Fibroblast of skin of scalp (primary cell): ENCODE data around the gene THEMIS.

Experiments
- DNase-seq: peaks from one replicate; pipeline ENCODE4 v3.0.0-alpha.2; 2013

The THEMIS gene

DNA sequence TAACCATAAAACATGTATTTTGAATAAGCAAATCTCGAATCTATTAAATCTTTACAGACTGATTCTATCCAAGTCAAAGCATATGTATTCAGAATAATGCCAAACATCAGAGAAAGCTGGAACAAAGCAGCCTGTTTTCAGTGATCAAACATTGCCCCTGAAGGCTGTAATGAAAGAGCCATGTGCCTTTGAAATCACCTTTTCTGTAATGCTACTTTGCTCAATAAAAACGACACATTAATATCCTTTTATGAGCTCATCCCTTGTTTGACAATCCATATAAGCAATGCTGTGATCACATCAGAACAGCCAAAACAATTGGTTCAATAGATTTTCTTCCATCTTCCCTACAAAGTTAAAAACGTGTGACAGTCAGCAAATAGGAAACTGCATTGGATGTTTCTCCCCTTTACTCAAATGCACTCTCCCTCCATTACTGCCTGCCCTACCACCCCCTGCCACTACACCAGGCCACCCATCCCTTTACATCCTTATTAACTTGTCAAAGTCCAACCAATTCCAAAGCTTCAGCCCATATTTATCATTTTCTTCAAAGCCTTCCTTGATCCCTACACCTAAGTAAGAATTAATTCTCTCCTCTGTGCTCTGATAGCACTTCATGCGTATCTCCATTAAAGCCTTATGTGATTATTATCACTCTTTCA lies 42.0 kb downstream of the THEMIS start:
- no peak for DNase-seq

DNA sequence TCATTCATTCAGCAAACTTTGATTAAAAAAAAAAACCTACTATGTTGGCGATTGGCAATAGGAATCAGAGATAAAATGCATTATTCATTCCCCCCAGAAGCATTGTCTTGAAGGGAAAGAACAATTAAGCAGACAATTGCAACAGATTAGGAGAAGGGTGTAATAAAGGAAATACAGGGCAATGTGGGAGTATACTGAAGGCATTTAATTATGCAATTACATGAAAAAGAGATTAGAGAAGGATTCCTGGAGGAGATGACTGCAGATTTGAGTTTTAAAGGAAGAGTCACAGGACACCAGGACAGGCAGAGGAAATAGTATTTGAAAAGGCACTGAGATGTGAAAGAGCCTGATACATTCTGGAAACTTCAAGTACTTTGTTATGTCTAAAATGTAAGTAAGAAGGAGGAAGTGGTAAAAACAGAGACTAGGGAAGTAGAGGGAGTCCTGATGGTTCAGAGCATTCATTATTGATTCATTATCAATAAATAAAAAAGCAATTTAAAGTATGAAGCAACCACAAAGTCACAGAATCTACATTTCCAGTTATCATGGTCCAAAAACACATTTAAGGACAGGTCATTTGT lies 43.7 kb downstream of the THEMIS start:
- no peak for DNase-seq

DNA sequence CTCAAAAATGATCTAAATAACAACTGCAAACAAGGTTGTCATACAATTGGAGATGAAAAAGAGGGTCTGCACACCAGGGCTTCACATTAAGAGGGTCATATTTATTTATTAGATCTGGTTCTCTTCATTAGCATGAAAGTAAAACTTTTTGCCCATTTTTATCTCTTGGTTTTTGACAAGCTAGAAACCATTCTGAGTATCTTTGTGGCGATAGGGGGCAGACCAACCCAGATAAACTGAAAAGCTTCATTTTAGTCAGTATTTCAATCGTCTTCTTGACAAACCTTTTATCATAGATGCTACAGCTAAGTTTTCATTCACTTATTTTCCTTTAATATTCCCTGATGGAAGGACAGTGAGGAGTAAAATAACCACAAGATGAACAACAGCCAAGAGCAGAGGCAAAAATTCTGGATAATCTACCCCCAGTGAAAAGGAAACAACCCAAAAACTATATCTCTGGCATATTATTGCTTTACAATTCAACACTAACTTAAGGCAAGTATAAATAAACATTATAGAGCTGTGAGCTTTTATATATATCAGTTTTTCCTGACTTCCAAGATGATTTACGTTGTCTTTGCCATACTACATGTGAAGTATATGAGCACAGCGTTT lies 45.2 kb downstream of the THEMIS start:
- DNase-seq, result peak; percentile 30

DNA sequence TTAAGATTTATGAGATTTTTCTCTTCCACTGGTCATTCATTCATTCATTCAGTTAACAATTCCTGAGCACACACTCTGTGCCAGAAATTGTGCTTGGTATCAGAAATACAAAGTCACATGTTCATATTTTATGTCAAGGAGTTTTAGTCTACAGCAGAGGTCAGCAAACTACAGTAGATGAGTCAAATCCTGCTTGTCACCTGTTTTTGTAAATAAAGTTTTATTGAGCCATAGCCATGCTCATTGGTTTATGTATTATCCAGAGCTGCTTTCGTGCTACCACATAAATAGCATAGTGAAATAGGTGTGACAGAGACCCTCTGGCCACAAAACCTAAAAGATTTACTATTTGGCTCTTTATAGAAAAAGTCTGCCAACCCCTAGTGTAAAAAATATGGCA lies 46.8 kb downstream of the THEMIS start:
- no peak for DNase-seq

DNA sequence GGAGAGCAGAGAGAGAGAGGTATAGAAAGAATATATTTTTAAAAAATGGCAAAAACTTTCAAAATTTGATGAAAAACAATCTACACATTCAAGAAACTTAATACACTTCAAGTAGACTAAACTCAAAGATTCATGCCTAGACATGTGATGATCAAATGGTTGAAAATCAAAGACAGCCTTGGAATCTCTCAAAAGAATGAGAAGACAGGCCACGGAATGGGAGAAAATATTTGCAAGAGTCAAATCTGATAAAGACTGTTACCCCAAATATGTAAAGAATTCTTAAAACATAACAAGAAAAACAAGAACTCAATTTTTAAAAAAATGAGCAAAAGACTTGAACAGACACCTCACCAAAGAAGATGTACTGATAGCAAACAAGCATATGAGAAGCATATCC lies 49.7 kb downstream of the THEMIS start:
- DNase-seq, result peak; percentile 91

DNA sequence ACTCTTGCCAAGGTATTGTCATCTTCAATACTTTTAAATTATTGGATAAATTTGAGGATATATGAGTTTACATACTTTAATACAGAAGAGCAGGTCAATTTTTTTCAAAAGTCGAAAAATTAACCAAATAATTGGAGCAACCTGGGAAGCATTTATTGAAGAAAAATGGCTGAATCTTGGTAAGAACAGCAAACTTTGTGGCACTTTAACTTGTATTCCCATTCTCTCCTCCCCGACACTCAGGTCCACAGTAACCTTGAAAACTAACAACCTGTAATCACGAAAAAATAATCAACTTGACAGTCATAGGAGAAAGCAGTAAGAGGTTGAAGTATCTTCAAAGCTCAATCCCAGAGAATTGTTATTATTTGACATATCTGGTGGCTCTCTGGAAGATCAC lies 55.6 kb downstream of the THEMIS start:
- no peak for DNase-seq

DNA sequence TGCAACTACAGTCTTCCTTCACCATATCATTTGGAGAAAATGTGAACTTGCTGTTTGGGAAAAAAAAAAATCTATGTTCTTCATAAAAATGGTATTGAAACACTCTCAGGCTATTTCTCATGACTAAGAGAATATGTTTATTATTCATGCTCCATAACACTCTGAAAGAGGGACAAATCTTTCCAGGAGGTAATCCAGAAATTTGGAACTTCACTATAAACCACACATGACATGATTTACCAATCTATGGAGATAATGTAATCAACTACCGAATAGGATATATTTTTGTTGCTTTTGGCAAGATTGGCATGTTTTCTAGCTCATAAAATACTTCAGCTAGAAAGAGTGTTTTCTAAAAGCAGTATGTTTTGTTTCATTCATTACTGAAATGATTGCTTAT lies 56.3 kb downstream of the THEMIS start:
- peak; percentile 53 for DNase-seq

DNA sequence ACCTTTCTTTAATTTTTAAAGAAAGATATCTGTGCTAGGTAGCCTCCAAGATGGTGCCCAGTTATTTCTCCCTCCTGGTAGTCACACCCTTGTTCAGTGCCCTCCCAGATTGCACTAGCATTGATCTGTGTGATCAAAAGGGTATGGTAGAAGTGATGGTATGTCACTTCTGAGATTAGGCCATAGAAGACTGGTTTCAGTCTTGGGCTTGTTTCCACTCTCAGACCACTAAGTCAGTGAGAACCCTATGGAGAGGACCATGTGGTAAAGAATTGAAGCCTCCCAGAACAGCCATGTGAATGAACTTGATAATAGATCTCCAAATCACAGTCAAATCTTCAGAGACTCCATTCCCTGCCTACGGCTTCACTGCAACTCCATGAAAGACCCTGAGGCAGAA lies 57.3 kb downstream of the THEMIS start:
- no peak for DNase-seq

DNA sequence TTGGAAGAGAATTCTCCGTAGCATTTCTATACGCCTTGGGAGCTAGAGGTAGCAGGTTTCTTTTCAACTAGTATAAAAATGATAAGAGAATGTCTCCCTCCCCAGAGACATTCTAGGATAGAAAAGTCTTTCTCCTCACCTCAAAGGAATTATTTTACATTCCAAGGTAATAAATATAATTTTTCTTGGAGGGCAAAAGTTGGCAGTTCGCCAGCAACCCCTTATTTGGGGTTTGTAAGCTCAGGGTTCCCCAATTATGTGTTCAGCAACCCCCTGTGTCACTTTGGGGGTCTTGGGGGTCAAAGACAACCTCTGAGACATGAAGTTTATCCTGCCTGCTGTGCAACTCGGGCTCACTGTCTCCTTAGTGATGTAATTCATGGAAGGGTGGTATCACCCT lies 58.3 kb downstream of the THEMIS start:
- DNase-seq, result no peak

DNA sequence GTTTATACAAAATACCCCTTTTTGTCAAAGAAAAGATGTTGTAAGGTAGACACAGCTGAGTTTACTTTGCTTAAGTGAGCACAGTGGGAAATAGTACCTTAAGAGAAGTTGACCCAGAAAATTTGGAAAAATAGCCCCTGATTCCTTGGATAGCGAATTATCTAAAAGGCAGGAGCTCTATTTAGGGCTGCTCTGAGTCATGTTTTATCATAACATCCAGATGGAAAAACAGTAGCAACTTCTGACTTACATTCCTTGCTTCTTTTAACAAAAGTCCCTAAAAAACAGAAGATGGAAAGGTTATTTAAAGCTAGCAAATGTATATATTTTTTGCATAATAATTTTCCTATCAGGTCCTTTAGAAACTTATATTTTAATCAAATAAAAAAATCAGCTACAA lies 59.0 kb downstream of the THEMIS start:
- DNase-seq, result peak; percentile 49

DNA sequence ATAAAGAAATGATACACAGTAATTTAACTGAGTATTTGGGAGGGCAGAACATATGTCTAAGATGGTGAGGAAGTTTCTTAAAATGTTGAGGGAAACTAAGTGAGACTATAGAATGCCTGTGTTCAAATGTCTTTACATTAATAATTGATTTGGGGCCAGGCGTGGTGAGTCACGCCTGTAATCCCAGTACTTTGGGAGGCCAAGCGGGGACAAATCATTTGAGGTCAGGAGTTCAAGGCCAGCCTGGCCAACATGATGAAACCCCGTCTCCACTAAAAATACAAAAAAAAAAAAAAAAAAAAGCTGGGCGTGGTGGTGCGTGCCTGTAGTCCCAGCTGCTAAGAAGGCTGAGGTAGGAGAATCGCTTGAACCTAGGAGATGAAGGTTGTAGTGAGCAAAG lies 66.7 kb downstream of the THEMIS start:
- DNase-seq, result no peak

DNA sequence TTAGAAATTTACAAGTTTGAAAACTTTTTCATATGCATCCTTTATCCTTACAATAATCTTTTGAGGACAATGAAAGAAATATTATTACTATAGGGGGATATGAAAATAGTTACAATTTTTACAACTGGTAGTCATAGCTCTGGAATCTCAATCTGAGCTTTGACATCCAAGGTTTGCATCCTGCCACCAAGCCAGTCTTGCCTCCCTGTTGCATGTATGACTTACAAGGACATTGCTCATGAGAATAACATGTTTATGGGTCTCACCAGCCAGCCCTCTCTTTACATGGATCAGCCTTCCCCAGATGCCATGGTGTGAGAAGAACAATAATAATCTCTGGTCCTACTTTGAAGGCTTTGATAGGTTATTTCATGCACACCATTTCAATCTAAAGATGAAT lies 67.5 kb downstream of the THEMIS start:
- DNase-seq, result peak; percentile 74

DNA sequence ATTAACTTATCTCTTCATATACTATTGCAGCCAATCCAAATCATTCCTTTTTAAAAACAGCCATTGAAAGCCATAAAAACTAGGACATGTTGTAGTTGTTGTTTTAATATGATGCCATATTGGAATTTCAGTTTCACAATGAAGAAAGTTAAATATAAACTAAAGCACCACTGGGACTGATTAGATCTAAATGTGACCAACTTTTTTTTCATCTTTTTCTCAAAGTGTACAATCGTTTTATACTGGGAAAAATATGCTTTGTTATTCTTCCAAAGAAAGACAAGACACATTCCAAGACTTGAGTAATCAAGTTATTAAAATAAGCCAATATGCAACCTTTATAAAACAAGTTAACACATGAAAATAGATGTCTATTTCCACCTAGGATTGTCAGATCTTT lies 68.5 kb downstream of the THEMIS start:
- DNase-seq, result peak; percentile 15

DNA sequence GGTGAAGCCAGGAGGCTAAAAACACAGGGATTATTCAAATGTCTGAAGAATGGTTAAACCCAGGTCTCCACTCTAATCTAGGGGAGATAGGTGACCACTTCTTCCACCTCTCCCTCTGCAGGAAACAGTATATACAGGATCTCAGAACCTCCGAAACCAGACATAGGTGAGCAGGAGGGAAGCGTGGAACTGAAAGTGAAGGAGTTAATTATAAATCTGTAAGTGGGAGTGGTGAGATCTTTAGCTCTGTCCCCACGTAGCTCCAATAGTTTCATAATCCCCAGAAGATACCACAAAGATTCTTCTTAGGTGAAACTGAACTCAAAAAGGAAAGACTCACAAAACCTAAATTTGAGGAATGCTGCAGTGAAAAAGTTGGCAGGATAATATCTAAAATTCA lies 76.8 kb downstream of the THEMIS start:
- DNase-seq, result peak; percentile 26

DNA sequence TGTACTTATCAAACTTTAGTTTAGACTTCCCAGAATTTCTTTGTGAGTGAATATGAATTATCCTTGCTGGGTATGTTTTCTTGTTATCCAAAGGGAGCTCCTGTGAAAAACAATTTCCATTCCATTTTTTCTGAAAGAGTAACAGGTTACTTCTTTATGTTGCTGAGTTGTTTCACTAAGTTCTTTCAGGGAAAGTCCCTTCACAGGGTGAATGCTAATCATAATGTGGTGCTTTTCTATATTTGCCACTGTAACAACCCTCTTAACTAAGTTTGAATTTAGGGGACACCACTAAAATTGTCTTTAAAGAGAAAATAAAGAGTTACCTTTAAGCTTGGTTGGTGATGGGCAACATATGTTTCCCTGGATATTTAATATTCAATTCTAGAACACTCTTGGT lies 79.4 kb downstream of the THEMIS start:
- DNase-seq, result no peak

DNA sequence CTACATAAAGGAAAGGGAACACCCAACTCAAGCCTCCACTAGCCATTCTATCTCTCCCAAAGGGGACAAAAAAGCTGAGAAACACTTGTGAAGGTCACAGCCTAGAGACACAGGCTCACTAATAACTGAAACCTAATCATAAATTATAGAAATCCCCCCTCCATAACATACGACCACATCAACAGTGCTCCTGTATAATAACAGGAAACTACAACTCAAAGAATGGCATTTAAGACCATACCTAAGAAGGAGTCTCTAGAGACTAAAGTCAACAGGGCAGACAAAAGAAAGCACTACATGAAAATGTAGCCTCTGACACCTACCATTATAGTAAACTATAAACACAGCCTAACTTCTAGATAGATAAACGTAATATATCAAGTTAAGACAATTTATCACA lies 82.7 kb downstream of the THEMIS start:
- DNase-seq, result no peak

DNA sequence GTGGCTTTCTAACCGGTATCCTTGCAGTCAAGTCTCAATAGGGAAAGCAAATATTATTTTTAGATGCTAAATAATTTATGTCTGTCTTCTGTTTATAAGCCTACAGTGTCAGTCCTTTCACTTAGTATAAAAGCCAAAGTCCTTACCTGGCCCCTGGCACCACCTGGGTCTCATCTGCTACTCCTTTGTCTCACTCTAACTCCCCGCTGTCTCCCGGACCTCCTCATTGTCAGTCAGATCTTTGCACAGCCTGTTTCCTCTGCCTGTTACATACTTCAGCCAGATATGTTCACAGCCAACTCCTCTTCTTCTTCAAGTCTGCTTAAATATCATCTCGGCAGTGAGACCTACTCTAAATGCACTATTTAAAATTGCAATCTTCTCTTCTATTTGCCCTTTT lies 84.2 kb downstream of the THEMIS start:
- DNase-seq, result no peak

DNA sequence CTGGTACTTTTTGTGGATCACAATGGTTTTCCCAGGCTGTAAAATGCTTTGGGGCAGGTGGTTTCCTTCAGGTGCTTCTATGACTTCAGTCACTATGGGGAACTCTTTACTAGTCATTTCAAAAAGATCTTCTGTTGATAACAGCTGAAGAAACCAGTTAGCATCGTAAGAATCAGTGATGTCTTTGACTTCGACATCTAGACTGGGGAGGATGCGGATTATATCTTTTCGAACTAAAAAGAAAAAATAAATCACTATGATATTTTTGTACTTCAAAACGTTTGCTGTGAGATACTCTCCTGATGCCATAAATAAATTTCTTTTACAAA lies 87.2 kb downstream of the THEMIS start:
- no peak for DNase-seq

DNA sequence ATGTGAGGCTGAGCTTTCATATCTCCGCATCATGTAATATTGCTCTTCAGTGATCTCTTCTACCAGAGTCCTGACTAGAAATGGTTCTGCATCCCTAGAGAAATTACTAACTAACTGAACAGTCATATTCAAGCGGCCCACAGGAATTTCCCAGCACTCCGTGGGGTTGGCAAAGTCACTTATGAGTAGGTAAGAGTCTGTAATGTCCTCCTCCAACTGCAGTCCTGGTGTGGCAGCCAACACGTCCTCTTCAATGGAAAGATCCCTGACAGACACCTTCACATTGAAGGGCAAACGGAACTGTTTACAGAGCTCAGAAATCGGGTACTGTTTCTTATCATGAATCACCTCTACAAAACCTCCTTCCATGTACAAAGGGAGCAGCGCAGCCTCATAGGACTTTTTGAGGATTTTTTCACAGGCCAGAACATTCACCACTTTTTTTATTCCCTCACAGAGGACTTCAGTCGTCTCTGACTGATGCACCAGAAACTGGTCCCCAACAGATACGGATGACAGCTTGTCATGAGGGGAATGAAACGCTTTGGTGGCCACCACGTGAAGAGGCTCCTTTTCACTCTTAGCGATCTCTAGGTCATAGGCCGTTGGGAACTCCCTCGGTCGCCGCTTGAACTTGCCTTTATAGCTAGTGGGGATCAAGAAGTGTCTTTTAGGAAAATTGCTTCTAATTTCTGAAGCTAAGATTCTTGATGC lies 87.7 kb downstream of the THEMIS start:
- peak; percentile 5 for DNase-seq

DNA sequence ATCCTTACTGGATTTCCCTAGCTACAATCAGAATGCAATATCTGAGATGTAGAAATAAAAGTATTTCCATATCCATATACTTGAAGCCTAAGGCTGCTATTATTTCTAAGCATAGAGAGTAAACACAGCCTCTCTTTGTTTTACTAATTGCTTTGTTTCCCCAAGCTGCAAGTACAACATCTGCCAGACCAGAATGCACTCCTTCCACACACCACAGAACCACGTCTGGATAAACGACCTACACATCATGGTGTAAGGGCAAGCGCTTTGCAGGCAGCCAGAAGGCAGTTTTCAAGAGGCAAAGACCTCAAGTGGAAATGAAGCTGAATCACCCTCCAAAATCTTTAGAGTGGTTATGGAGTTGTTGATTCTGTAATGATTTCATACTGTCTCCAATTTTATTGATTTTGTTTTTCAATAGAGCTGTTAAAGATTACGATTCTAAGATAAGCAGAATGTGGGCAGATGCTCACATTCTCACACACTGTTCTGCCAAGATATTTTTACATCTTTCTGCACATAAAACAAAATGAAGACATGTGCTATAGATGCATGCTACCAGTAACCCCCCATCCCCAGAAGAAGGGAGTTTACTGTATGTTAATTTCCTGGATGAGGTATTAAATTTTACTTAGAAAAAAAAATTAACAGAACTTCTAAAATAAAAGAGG lies 88.8 kb downstream of the THEMIS start:
- DNase-seq, result no peak

DNA sequence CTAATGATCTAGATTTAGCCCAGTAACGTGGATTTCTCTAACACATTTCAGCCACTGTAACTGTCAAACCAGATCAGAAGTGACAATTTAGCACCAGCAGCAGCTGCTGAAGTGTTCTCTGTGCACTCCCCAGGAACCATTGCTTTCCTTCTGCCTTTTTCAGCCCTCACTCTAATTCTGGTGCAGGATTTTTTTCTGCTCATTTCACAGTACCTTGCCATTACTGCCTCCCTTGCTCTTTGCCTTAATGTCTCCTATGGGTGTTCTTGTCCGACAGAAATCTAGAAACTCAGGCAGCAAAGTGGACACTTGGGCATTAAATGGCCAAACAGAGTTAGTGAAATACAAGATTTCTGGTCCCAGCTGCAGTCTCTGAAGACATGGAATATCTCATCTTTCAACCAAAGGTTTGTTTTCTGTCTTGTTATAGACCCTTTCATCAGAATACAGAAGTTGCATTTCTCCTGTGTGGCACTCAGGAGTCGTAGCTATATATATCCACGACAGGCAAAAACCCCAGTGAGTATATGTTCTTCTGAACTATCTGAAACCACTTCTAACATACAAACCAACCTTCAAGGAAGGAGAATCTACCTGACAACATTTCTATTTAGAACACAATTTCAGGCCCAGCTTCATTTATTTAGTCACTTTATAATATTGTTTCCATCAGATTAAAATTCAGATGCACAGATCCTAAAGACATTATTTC lies 92.9 kb downstream of the THEMIS start:
- DNase-seq, result no peak

DNA sequence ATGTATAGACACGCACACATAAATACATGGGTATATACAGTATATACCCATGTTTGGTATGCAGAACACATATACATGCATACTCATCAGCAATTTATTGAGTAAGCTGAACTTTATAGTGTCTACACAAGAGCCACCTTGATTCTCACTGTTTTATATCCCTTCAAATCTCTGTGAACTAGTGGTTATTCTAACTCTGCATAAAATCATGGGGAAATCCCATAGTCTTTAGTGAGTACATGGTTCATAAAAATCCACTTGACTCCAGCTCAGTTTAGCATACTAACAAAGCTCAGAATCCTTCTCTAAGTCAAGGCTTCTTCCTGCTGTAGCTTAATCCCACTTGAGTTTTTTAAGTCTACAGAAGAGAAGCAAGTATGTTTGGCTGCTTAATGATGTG lies 104.1 kb downstream of the THEMIS start:
- DNase-seq, result no peak

DNA sequence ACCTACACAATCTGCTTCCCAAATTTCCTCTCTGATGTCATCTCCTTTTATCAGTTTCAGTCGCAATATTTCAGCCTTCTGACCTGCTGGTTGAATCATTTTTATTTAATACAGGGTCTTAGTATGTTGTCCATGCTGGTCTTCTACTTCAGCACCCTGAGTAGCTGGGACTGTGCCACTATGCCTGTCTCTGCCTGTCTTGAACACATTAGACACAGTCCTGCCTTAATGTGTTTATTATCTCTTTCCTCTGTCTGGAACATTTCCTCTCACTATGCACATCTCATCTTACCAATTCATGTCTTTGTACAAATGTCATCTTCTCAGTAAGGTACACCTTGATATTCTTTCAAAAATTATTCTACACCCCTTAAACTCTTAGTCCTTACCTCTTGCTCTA lies 106.5 kb downstream of the THEMIS start:
- no peak for DNase-seq
